Mucosa of rectum (tissue), 2 donors: ENCODE measurements around the gene GRIA3.

Experiments
- H3K27ac ChIP-seq, 2 donors: one replicate each; pipeline ENCODE4 v1.7.0; 2013; ENCODE audit warnings: inconsistent platforms in 2 of 2, low read depth in 2 of 2, low read length in 2 of 2
- H3K27me3 ChIP-seq, 2 donors: one replicate each; pipeline ENCODE4 v1.7.0; 2013; ENCODE audit warnings: low read length in 2 of 2; ENCODE audit not compliant: control insufficient read depth in 2 of 2, insufficient read depth in 2 of 2
- H3K36me3 ChIP-seq, 2 donors: one replicate each; pipeline ENCODE4 v1.7.0; 2013; ENCODE audit warnings: low read length in 2 of 2; ENCODE audit not compliant: control insufficient read depth in 2 of 2, insufficient read depth in 2 of 2
- H3K4me1 ChIP-seq, 2 donors: one replicate each; pipeline ENCODE4 v1.7.0; 2013; ENCODE audit warnings: low read length in 2 of 2, mild to moderate bottlenecking in 1 of 2; ENCODE audit not compliant: control insufficient read depth in 2 of 2, insufficient read depth in 2 of 2
- H3K4me3 ChIP-seq, 2 donors: one replicate each; pipeline ENCODE4 v1.7.0; 2013; ENCODE audit warnings: low read length in 2 of 2
- H3K9ac ChIP-seq, 2 donors: one replicate each; pipeline ENCODE4 v1.7.0; 2013; ENCODE audit warnings: low read length in 2 of 2, low read depth in 1 of 2, mild to moderate bottlenecking in 1 of 2
- H3K9me3 ChIP-seq, 2 donors: one replicate each; pipeline ENCODE4 v1.7.0; 2013; ENCODE audit warnings: low read length in 2 of 2; ENCODE audit not compliant: control insufficient read depth in 2 of 2
- donor health status: healthy.
- donor health status: Normal muscosa, but diverticular disease.

Gene GRIA3

GRCh38 chrX:123189338-123189737 lies 5.3 kb downstream of the GRIA3 start:
- H3K9ac ChIP-seq, result no peak overlapping the region

GRCh38 chrX:123190096-123190495 lies 6.0 kb downstream of the GRIA3 start:
- Histone ChIP-seq H3K36me3 (no peaks in the 10 kb centered on the region), H3K4me3 (no peak overlapping the region), H3K27me3 (no peaks in the 10 kb centered on the region), H3K27ac (no peak overlapping the region), H3K9ac (no peak overlapping the region), H3K4me1 (no peaks in the 10 kb centered on the region), H3K9me3 (no peaks in the 10 kb centered on the region)

More at GRCh38 chrX:123189338-123189737, 5.3 kb downstream of the GRIA3 start:
- H3K27ac ChIP-seq, result no peak overlapping the region
- H3K4me3 ChIP-seq, result no peak overlapping the region
- no peaks in the 10 kb centered on the region for H3K4me1 ChIP-seq
- H3K9me3 ChIP-seq, result no peaks in the 10 kb centered on the region
- no peaks in the 10 kb centered on the region for H3K27me3 ChIP-seq
- no peaks in the 10 kb centered on the region for H3K36me3 ChIP-seq

GRCh38 chrX:123193101-123193500 lies 9.0 kb downstream of the GRIA3 start:
- Histone ChIP-seq H3K27ac (no peak overlapping the region), H3K4me1 (no peaks in the 10 kb centered on the region), H3K9ac (no peak overlapping the region), H3K27me3 (no peaks in the 10 kb centered on the region), H3K36me3 (no peaks in the 10 kb centered on the region), H3K9me3 (no peaks in the 10 kb centered on the region), H3K4me3 (no peak overlapping the region)

- H3K4me3 ChIP-seq, result no peak overlapping the region
- no peak overlapping the region for H3K9ac ChIP-seq
- H3K4me1 ChIP-seq, result no peaks in the 10 kb centered on the region
- no peaks in the 10 kb centered on the region for H3K36me3 ChIP-seq
- H3K27ac ChIP-seq, result no peak overlapping the region
- H3K27me3 ChIP-seq, result peaks cover 0 to 3% of the 10 kb centered on the region in 2 donors
- H3K9me3 ChIP-seq, result no peaks in the 10 kb centered on the region
These were observed 15.3 kb downstream of the GRIA3 start for GRCh38 chrX:123199338-123199737.

GRCh38 chrX:123201720-123202119 lies 17.6 kb downstream of the GRIA3 start:
- H3K27me3 ChIP-seq, result peaks cover 0 to 3% of the 10 kb centered on the region in 2 donors
- H3K4me3 ChIP-seq, result no peak overlapping the region

GRCh38 chrX:123202523-123202922 lies 18.4 kb downstream of the GRIA3 start:
- H3K36me3 ChIP-seq, result no peaks in the 10 kb centered on the region
- H3K9me3 ChIP-seq, result no peaks in the 10 kb centered on the region
- H3K9ac ChIP-seq, result no peak overlapping the region
- no peaks in the 10 kb centered on the region for H3K4me1 ChIP-seq
- H3K27ac ChIP-seq, result no peak overlapping the region
- no peak overlapping the region for H3K4me3 ChIP-seq
- H3K27me3 ChIP-seq, result peaks cover 0 to 3% of the 10 kb centered on the region in 2 donors

More at GRCh38 chrX:123201720-123202119, 17.6 kb downstream of the GRIA3 start:
- Histone ChIP-seq H3K9me3 (no peaks in the 10 kb centered on the region), H3K36me3 (no peaks in the 10 kb centered on the region), H3K9ac (no peak overlapping the region), H3K4me1 (no peaks in the 10 kb centered on the region), H3K27ac (no peak overlapping the region)

- Histone ChIP-seq H3K9me3 (no peaks in the 10 kb centered on the region), H3K36me3 (no peaks in the 10 kb centered on the region), H3K4me1 (no peaks in the 10 kb centered on the region), H3K9ac (no peak overlapping the region), H3K27me3 (peaks cover 0 to 3% of the 10 kb centered on the region in 2 donors), H3K4me3 (no peak overlapping the region), H3K27ac (no peak overlapping the region)
These were observed 19.7 kb downstream of the GRIA3 start for GRCh38 chrX:123203772-123204171.

GRCh38 chrX:123206176-123206575 lies 22.1 kb downstream of the GRIA3 start:
- no peaks in the 10 kb centered on the region for H3K4me1 ChIP-seq
- no peak overlapping the region for H3K4me3 ChIP-seq
- H3K9ac ChIP-seq, result no peak overlapping the region
- H3K27me3 ChIP-seq, result peaks cover 0 to 3% of the 10 kb centered on the region in 2 donors
- no peak overlapping the region for H3K27ac ChIP-seq
- H3K9me3 ChIP-seq, result no peaks in the 10 kb centered on the region
- no peaks in the 10 kb centered on the region for H3K36me3 ChIP-seq

- Histone ChIP-seq H3K36me3 (no peaks in the 10 kb centered on the region), H3K4me3 (no peak overlapping the region), H3K9ac (no peak overlapping the region), H3K27me3 (no peaks in the 10 kb centered on the region), H3K9me3 (no peaks in the 10 kb centered on the region), H3K4me1 (no peaks in the 10 kb centered on the region), H3K27ac (no peak overlapping the region)
These were observed 26.2 kb downstream of the GRIA3 start for GRCh38 chrX:123210252-123210651.

- H3K27ac ChIP-seq, result no peak overlapping the region
These were observed 31.5 kb downstream of the GRIA3 start for GRCh38 chrX:123215397-123216089.

More at GRCh38 chrX:123215397-123216089, 31.5 kb downstream of the GRIA3 start:
- Histone ChIP-seq H3K4me3 (no peak overlapping the region), H3K4me1 (no peaks in the 10 kb centered on the region), H3K27me3 (no peaks in the 10 kb centered on the region), H3K36me3 (no peaks in the 10 kb centered on the region), H3K9ac (no peak overlapping the region), H3K9me3 (no peaks in the 10 kb centered on the region)
